ENCODE measurements around the gene SYNE2. TPM values are rescaled to one million over a fixed set of nuclear protein-coding genes. Genes with fewer than 3 reads are reported as not detected.
"Not testable (repeated sequence)": the region's sequence is repeated elsewhere in the genome, so short reads cannot be mapped to it uniquely, and the experiment has no call there.

Gene SYNE2
- polyA plus RNA-seq, 1 donor from 2014 or later: 82.3 TPM

DNA sequence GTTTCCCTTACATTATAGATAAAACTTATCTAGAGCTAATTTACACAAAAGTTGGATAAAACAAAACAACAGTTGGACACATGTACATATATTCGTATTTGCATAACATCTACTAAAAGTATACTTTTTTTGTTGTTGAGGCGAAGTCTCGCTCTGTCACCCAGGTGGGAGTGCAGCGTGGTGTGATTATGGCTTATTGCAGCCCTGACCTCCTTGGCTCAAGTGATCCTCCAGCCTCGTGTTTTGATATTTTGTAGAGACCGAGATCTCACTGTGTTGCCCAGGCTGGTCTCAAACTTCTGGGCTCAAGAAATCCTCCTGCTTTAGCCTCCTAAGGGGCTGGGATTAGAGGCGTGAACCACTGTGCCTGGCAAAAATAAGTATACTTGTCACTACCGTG lies 9.4 kb downstream of the SYNE2 start:
- H3K4me2 ChIP-seq (ENCODE audit: low read length): no peak overlapping the region
- H4K20me1 ChIP-seq (ENCODE audit: insufficient read depth): no peaks in the 10 kb centered on the region
- peaks cover 74% of the 10 kb centered on the region for H3K79me2 ChIP-seq (replicated peaks; ENCODE audit: insufficient read depth, low read length)
- TF ChIP-seq TAF1 (IDR thresholded peaks at IDR 0.05; ENCODE audit: low read depth): no peak
- TF ChIP-seq EZH2 (IDR thresholded peaks at IDR 0.05; ENCODE audit: borderline replicate concordance, insufficient read depth, low read length, poor library complexity, severe bottlenecking): no peak
- no peak for TF ChIP-seq POLR2AphosphoS5 (IDR thresholded peaks at IDR 0.05)
- TF ChIP-seq, protein P1, sequence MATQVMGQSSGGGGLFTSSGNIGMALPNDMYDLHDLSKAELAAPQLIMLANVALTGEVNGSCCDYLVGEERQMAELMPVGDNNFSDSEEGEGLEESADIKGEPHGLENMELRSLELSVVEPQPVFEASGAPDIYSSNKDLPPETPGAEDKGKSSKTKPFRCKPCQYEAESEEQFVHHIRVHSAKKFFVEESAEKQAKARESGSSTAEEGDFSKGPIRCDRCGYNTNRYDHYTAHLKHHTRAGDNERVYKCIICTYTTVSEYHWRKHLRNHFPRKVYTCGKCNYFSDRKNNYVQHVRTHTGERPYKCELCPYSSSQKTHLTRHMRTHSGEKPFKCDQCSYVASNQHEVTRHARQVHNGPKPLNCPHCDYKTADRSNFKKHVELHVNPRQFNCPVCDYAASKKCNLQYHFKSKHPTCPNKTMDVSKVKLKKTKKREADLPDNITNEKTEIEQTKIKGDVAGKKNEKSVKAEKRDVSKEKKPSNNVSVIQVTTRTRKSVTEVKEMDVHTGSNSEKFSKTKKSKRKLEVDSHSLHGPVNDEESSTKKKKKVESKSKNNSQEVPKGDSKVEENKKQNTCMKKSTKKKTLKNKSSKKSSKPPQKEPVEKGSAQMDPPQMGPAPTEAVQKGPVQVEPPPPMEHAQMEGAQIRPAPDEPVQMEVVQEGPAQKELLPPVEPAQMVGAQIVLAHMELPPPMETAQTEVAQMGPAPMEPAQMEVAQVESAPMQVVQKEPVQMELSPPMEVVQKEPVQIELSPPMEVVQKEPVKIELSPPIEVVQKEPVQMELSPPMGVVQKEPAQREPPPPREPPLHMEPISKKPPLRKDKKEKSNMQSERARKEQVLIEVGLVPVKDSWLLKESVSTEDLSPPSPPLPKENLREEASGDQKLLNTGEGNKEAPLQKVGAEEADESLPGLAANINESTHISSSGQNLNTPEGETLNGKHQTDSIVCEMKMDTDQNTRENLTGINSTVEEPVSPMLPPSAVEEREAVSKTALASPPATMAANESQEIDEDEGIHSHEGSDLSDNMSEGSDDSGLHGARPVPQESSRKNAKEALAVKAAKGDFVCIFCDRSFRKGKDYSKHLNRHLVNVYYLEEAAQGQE (IDR thresholded peaks at IDR 0.05; ENCODE audit: borderline replicate concordance): no peak
- TF ChIP-seq SMC3 (conservative IDR thresholded peaks at IDR 0.05; ENCODE audit: poor library complexity): no peak
- TF ChIP-seq EP300 (conservative IDR thresholded peaks at IDR 0.05; ENCODE audit: poor library complexity, severe bottlenecking): no peak
- TF ChIP-seq, protein P2, sequence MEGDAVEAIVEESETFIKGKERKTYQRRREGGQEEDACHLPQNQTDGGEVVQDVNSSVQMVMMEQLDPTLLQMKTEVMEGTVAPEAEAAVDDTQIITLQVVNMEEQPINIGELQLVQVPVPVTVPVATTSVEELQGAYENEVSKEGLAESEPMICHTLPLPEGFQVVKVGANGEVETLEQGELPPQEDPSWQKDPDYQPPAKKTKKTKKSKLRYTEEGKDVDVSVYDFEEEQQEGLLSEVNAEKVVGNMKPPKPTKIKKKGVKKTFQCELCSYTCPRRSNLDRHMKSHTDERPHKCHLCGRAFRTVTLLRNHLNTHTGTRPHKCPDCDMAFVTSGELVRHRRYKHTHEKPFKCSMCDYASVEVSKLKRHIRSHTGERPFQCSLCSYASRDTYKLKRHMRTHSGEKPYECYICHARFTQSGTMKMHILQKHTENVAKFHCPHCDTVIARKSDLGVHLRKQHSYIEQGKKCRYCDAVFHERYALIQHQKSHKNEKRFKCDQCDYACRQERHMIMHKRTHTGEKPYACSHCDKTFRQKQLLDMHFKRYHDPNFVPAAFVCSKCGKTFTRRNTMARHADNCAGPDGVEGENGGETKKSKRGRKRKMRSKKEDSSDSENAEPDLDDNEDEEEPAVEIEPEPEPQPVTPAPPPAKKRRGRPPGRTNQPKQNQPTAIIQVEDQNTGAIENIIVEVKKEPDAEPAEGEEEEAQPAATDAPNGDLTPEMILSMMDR (IDR thresholded peaks at IDR 0.05; ENCODE audit: poor library complexity, severe bottlenecking): no peak
- no peaks in the 10 kb centered on the region for H3F3A ChIP-seq (ENCODE audit: insufficient read depth, low read length, poor library complexity, severe bottlenecking)
- H3K27ac ChIP-seq (ENCODE audit: low read length): no peak overlapping the region
- H3K9me3 ChIP-seq (ENCODE audit: low read length): no peaks in the 10 kb centered on the region
- H3K4me3 ChIP-seq (ENCODE audit: low read length): no peak overlapping the region
- H3K9me2 ChIP-seq (ENCODE audit: insufficient read depth, low read length): no peaks in the 10 kb centered on the region
- H2AFZ ChIP-seq (ENCODE audit: low read depth, low read length): no peak overlapping the region
- no peaks in the 10 kb centered on the region for H3K36me3 ChIP-seq (ENCODE audit: insufficient read depth, low read length)
- no peak overlapping the region for H3K9ac ChIP-seq (ENCODE audit: low read length)
- H3K27me3 ChIP-seq (ENCODE audit: insufficient read depth, low read depth, low read length): no peaks in the 10 kb centered on the region

DNA sequence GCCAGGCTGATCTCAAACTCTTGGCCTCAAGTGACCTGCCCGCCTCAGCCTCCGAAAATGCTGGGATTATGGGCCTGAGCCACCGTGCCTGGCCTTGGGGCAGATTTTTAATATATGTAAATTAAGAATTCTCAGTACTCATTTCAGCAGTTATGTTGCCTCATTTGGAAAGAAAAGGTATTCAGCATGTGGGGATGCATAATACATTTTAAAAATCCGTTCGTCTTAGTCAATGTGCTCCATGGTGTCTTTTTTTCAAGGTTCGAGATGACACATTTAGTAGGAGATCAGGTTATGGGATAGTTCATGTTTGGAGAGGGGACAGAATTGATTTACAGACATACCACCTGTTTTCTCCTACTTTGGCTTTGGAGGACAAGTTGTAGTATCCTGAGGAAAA lies 10.2 kb downstream of the SYNE2 start:
- no peaks in the 10 kb centered on the region for H3K9me3 ChIP-seq (ENCODE audit: low read length)
- H3K9me2 ChIP-seq (ENCODE audit: insufficient read depth, low read length): no peaks in the 10 kb centered on the region
- TF ChIP-seq SMC3 (conservative IDR thresholded peaks at IDR 0.05; ENCODE audit: poor library complexity) (no peak), EZH2 (IDR thresholded peaks at IDR 0.05; ENCODE audit: borderline replicate concordance, insufficient read depth, low read length, poor library complexity, severe bottlenecking) (no peak), EP300 (conservative IDR thresholded peaks at IDR 0.05; ENCODE audit: poor library complexity, severe bottlenecking) (no peak), TAF1 (IDR thresholded peaks at IDR 0.05; ENCODE audit: low read depth) (no peak), POLR2AphosphoS5 (IDR thresholded peaks at IDR 0.05) (no peak), RAD21 (conservative IDR thresholded peaks at IDR 0.05) (no peak), MXI1 (conservative IDR thresholded peaks at IDR 0.05; ENCODE audit: poor library complexity, severe bottlenecking) (no peak)
- TF ChIP-seq, protein P2 (IDR thresholded peaks at IDR 0.05; ENCODE audit: poor library complexity, severe bottlenecking): no peak
- TF ChIP-seq, protein P1 (IDR thresholded peaks at IDR 0.05; ENCODE audit: borderline replicate concordance): no peak
- H3K36me3 ChIP-seq (ENCODE audit: insufficient read depth, low read length): no peaks in the 10 kb centered on the region
- H4K20me1 ChIP-seq (ENCODE audit: insufficient read depth): no peaks in the 10 kb centered on the region
- no peaks in the 10 kb centered on the region for H3K27me3 ChIP-seq (ENCODE audit: insufficient read depth, low read depth, low read length)
- H3F3A ChIP-seq (ENCODE audit: insufficient read depth, low read length, poor library complexity, severe bottlenecking): no peaks in the 10 kb centered on the region
- no peak overlapping the region for H3K4me3 ChIP-seq (ENCODE audit: low read length)
- no peak overlapping the region for H3K9ac ChIP-seq (ENCODE audit: low read length)
- H3K27ac ChIP-seq (ENCODE audit: low read length): no peak overlapping the region
- H3K79me2 ChIP-seq (replicated peaks; ENCODE audit: insufficient read depth, low read length): peaks cover 74% of the 10 kb centered on the region
- no peak overlapping the region for H2AFZ ChIP-seq (ENCODE audit: low read depth, low read length)
- no peak overlapping the region for H3K4me2 ChIP-seq (ENCODE audit: low read length)

DNA sequence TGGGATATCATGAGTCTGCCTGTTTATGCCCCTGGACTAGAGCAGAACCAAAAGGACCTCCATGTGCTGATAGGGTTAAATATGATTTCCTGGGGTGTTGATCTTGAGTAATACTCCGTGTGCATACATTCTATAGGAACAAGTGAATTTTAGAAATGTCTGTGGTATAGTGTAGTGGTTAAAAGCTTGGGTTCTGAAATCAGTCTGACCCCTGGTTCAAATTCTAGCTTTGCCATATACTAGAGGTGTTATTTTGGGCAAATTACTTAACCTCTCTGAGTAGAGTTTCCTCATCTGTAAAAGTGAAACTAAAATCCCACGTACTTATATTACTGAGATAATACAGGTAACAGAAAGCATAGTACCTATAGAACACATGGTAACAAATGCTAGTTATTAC lies 12.0 kb downstream of the SYNE2 start:
- H4K20me1 ChIP-seq (ENCODE audit: insufficient read depth); H3K9ac ChIP-seq (ENCODE audit: low read length); H3F3A ChIP-seq (ENCODE audit: insufficient read depth, low read length, poor library complexity, severe bottlenecking); H3K27ac ChIP-seq (ENCODE audit: low read length); H3K4me2 ChIP-seq (ENCODE audit: low read length); H2AFZ ChIP-seq (ENCODE audit: low read depth, low read length); H3K4me3 ChIP-seq (ENCODE audit: low read length); H3K9me2 ChIP-seq (ENCODE audit: insufficient read depth, low read length); H3K27me3 ChIP-seq (ENCODE audit: insufficient read depth, low read depth, low read length); H3K9me3 ChIP-seq (ENCODE audit: low read length); H3K36me3 ChIP-seq (ENCODE audit: insufficient read depth, low read length): not testable (repeated sequence)
- peaks cover 75% of the 10 kb centered on the region for H3K79me2 ChIP-seq (replicated peaks; ENCODE audit: insufficient read depth, low read length)

Measured in neural cell (in vitro differentiated cells).